ENCODE measurements around the gene HS3ST3B1. TPM values are rescaled to one million over a fixed set of nuclear protein-coding genes. Genes with fewer than 3 reads are reported as not detected.

Gene HS3ST3B1
- total RNA-seq, 1 experiment from 2014 or later, result 2.4 TPM

DNA sequence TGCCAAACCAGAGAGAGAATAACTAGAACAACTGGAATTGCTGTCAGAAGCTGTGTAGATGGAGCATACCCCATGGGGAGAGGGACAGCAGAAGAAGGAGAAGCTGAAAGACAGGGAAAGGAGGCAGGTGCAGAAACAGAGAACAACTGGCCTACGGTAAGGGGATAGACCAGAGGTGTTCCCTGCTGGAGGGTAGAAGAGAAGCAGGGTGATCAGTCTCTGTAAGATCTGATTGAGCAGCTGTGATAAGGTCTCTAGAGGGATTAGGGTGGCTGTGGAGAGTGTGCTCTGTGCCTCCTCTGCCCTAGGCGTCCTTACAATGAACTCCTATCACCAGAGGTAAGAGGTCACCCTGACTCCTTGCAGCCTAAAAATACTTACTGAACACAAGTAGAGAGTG is 30.4 kb upstream of the HS3ST3B1 start:
- CTCF ChIA-PET, result no interaction called here
- Histone ChIP-seq H3K27me3 (ENCODE audit: insufficient read depth, low read length) (no peaks in the 10 kb centered on the region; the same call in 1 of the 2 replicates), H3K9me2 (ENCODE audit: insufficient read depth) (no peaks in the 10 kb centered on the region), H3K9me3 (ENCODE audit: control insufficient read depth in 1 of 2, insufficient read depth in 1 of 2, low read depth in 1 of 2, low read length in 2 of 2) (no peaks in the 10 kb centered on the region), H3K9ac (ENCODE audit: low read length) (no peak overlapping the region), H3K4me2 (ENCODE audit: low read length) (no peak overlapping the region), H3K4me1 (ENCODE audit: control insufficient read depth in 1 of 2, insufficient read depth in 2 of 2, low read length in 2 of 2) (no peaks in the 10 kb centered on the region), H2AFZ (ENCODE audit: low read depth, low read length, poor library complexity, severe bottlenecking) (no peak overlapping the region), H3K79me2 (ENCODE audit: insufficient read depth, low read length) (no peaks in the 10 kb centered on the region), H4K20me1 (ENCODE audit: insufficient read depth) (no peaks in the 10 kb centered on the region), H3K36me3 (ENCODE audit: control insufficient read depth in 1 of 2, insufficient read depth in 2 of 2, low read length in 2 of 2) (no peaks in the 10 kb centered on the region), H3K4me3 (replicated peaks in 1 of 2; ENCODE audit: low read depth in 1 of 2, low read length in 2 of 2) (no peak overlapping the region), H3K27ac (ENCODE audit: low read depth, low read length) (no peak overlapping the region)
- no TSS peak for BruUV-seq (replicated peaks)
- ATAC-seq, result no peak
- POLR2A ChIA-PET, result no interaction called here
- no peak for DNase-seq (ENCODE audit: low read depth, low spot score)
- TF ChIP-seq CEBPB (IDR thresholded peaks at IDR 0.05; ENCODE audit: low read depth), result no peak
- TF ChIP-seq, protein P1, sequence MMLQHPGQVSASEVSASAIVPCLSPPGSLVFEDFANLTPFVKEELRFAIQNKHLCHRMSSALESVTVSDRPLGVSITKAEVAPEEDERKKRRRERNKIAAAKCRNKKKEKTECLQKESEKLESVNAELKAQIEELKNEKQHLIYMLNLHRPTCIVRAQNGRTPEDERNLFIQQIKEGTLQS (IDR thresholded peaks at IDR 0.05), result no peak
- TF ChIP-seq, protein P2, sequence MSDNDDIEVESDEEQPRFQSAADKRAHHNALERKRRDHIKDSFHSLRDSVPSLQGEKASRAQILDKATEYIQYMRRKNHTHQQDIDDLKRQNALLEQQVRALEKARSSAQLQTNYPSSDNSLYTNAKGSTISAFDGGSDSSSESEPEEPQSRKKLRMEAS (IDR thresholded peaks at IDR 0.05), result no peak
- TF ChIP-seq ELF1 (IDR thresholded peaks at IDR 0.05; ENCODE audit: borderline replicate concordance, low read depth), result no peak
- no peak for TF ChIP-seq SRF (IDR thresholded peaks at IDR 0.05; ENCODE audit: low read depth)
- TF ChIP-seq POLR2AphosphoS5 (IDR thresholded peaks at IDR 0.05; ENCODE audit: low read depth, low read length), result no peak
- RAD21 ChIA-PET (ENCODE audit: low non-redundant PET in 1 of 2, low total read pairs in 2 of 2, uncharacterized antibody in 2 of 2, unreplicated experiment in 2 of 2), result no interaction called here
- intact Hi-C loops (cut with micrococcal nuclease), result no loop called here

DNA sequence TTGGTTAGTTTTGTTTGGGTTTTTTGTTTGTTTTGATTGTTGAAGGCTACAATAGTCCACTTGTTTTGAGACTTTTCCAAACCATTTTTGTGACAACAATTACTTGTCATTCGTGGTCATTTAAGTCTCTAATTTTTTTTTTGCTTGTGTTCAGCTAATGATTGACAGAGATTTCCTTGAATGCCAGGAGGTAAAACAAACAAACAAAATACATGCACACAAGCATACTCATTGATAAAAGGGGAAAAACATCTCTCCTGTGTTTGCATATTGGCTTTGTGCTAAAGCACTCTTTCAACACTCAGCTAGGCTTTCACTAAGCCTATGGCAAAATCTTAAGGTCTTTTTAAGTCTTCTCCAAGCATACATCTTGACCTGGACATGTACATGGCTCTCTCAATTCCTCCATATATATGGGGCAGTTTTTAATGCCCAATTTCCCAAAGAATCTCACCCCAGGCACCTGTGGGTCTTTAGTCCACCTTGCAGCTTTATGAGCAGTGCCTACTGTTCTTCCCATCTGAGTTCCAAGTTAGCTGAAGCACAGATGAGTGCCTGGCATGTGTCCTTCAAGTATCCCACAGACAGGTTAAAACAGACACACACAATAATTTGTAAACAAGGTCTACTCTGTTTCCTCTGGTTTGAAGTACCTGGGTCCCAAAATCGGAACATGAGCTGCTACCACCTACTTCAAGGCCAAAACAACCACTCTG is 24.2 kb upstream of the HS3ST3B1 start:
- Histone ChIP-seq H3K36me3 (ENCODE audit: control insufficient read depth in 1 of 2, insufficient read depth in 2 of 2, low read length in 2 of 2) (no peaks in the 10 kb centered on the region), H3K4me1 (ENCODE audit: control insufficient read depth in 1 of 2, insufficient read depth in 2 of 2, low read length in 2 of 2) (no peaks in the 10 kb centered on the region), H3K27ac (ENCODE audit: low read depth, low read length) (no peak overlapping the region), H3K79me2 (ENCODE audit: insufficient read depth, low read length) (no peaks in the 10 kb centered on the region), H4K20me1 (ENCODE audit: insufficient read depth) (no peaks in the 10 kb centered on the region), H3K4me3 (replicated peaks in 1 of 2; ENCODE audit: low read depth in 1 of 2, low read length in 2 of 2) (no peak overlapping the region), H3K4me2 (ENCODE audit: low read length) (no peak overlapping the region), H3K9me3 (ENCODE audit: control insufficient read depth in 1 of 2, insufficient read depth in 1 of 2, low read depth in 1 of 2, low read length in 2 of 2) (no peaks in the 10 kb centered on the region), H3K9ac (ENCODE audit: low read length) (no peak overlapping the region), H3K27me3 (ENCODE audit: insufficient read depth, low read length) (no peaks in the 10 kb centered on the region; the same call in 1 of the 2 replicates), H3K9me2 (ENCODE audit: insufficient read depth) (no peaks in the 10 kb centered on the region), H2AFZ (ENCODE audit: low read depth, low read length, poor library complexity, severe bottlenecking) (no peak overlapping the region)
- intact Hi-C loops (cut with micrococcal nuclease), result no loop called here
- ATAC-seq (no peak), DNase-seq (ENCODE audit: low read depth, low spot score) (no peak)
- TF ChIP-seq EZH2 (IDR thresholded peaks at IDR 0.05) (no peak), FOSL1 (IDR thresholded peaks at IDR 0.05; ENCODE audit: low read depth) (no peak), ZFX (IDR thresholded peaks at IDR 0.05) (no peak), SP1 (IDR thresholded peaks at IDR 0.05; ENCODE audit: low read depth) (no peak)
- TF ChIP-seq, protein P3, sequence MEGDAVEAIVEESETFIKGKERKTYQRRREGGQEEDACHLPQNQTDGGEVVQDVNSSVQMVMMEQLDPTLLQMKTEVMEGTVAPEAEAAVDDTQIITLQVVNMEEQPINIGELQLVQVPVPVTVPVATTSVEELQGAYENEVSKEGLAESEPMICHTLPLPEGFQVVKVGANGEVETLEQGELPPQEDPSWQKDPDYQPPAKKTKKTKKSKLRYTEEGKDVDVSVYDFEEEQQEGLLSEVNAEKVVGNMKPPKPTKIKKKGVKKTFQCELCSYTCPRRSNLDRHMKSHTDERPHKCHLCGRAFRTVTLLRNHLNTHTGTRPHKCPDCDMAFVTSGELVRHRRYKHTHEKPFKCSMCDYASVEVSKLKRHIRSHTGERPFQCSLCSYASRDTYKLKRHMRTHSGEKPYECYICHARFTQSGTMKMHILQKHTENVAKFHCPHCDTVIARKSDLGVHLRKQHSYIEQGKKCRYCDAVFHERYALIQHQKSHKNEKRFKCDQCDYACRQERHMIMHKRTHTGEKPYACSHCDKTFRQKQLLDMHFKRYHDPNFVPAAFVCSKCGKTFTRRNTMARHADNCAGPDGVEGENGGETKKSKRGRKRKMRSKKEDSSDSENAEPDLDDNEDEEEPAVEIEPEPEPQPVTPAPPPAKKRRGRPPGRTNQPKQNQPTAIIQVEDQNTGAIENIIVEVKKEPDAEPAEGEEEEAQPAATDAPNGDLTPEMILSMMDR (IDR thresholded peaks at IDR 0.05 in 2 of 3, conservative IDR thresholded peaks at IDR 0.05 in 1 of 3; ENCODE audit: borderline replicate concordance in 1 of 3, insufficient read depth in 1 of 3, low read depth in 2 of 3, low read length in 2 of 3), result no peak
- CTCF ChIA-PET, result no interaction called here
- BruUV-seq (replicated peaks), result no TSS peak
- RAD21 ChIA-PET (ENCODE audit: low non-redundant PET in 1 of 2, low total read pairs in 2 of 2, uncharacterized antibody in 2 of 2, unreplicated experiment in 2 of 2), result no interaction called here
- POLR2A ChIA-PET, result no interaction called here
